AML-193 (cell line): Measurements from ENCODE around the gene ZC3H7A.
A peak's percentile ranks its signal among the peaks of the same experiment; 100 is the strongest.
"Not testable (repeated sequence)": the region's sequence is repeated elsewhere in the genome, so short reads cannot be mapped to it uniquely, and the experiment has no call there.

Source experiments
- DNase-seq, 2 experiments: peaks; one replicate each; lab custom pipeline; 2025; lab: John Stamatoyannopoulos, UW

ZC3H7A gene

GRCh38 chr16:11801481-11802021 lies 4.5 kb upstream of the ZC3H7A start:
- DNase-seq = no peak

- peak; percentile 55 to 57 for DNase-seq
Observed at GRCh38 chr16:11800382-11800718, 3.3 kb upstream of the ZC3H7A start.

DNA sequence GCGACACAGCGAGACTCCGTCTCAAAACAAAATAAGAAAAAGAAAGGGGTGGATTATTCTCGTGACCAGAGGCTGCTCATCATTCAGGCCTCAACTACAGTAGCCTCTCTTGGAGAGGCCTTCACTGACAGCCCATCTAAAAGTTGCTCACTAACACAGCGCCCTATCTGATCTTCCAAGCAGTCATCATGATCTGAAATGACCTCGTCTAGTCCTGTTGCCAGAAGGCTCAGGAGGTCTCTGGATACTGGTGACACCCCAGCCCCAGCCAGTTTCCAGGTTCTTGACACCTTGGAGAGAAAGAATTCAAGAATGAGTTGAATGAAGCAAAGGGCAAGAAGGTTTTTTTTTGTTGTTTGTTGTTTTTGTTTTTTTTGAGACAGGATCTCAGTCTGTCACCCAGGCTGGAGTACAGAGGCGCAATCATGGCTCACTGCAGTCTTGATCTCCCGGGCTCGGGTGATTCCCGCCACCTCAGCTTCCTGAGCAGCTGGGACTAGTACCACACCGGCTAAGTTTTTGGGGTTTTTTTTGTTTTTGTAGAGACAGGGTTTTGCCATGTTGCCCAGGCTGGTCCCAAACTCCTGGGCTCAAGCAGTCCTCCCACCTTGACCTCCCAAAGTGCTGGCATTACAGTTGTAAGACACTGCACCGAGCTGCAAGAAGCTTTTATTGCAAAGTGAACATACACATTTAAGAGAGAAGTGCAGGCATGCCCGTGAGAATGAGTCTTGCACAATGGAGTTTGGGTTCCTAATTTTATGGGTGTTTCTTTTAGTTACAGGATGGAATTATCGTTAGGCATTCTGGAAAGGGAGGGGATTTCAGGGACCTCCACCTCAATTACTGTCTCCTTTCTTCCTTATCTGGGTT lies 2.7 kb upstream of the ZC3H7A start:
- DNase-seq = peak; percentile 55 to 57

DNA sequence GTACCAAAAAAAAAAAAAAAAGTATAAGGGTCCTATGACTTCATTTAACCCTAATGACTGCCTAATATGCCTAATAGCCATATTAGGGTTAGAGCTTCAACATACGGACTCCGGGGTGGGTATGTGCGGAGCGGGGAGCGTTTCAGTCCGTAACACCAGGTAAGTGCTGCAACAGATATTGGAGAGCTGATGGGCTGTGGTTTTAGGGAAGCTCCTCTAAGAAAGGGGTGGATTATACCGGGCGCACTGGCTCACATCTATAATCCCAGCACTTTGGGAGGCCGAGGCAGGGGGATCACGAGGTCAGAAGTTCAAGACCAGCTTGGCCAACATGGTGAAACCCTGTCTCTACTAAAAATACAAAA lies 1.9 kb upstream of the ZC3H7A start:
- DNase-seq = no peak

DNA sequence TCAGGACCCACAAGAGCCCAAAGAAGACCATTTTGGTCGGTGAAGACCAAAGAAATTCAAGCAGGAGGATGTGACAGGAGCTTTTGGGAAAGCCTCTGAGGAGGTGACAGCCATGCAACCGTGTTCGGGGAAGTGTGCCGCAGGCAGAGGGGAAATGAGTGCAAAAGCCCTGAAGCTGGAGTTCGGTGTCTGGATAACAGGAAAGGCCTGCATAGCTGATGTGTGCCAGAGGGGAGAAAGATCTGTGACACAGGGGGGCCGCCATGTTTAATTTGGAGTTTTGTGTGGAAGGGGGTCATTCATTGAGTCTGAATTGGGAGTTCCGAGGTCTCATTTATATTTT lies 870 bp upstream of the ZC3H7A start:
- DNase-seq = no peak

GRCh38 chr16:11796227-11797165 lies 562 bp downstream of the ZC3H7A start:
- DNase-seq = no peak

DNA sequence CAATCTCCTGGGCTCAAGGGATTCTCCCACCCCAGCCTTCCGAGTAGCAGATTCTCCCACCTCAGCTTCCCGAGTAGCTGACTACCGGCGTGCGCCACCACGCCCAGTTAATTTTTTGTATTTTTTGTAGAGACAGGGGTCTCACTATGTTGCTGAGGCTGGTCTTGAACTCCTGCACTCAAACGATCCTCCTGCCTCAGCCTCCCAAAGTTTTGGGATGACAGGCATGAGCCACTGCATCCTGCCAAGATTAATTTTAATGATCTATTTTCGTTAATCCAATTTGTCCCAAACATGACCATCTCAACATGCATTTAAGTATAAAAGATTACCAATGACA lies 1.2 kb downstream of the ZC3H7A start:
- no peak for DNase-seq

- DNase-seq = no peak
Observed at GRCh38 chr16:11794996-11795886, 1.8 kb downstream of the ZC3H7A start.

DNA sequence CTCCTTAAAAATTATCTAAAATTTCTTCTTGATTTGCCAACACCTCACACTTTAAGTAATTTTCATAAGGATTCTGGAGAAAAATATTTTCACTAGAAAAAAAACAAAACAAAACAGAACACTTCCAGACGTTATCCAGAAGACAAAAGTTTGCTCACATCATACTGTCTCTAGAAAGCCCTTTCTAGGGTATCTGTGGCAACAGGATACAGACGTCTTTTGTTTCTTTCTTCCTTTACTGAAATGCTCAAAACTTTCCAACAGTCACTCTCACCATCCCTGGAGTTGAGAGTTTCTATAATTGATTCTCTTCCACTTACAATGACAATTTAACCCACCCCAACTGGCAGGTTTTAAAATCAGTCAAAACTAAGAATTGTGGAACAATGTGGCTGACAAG lies 2.6 kb downstream of the ZC3H7A start:
- no peak for DNase-seq

DNA sequence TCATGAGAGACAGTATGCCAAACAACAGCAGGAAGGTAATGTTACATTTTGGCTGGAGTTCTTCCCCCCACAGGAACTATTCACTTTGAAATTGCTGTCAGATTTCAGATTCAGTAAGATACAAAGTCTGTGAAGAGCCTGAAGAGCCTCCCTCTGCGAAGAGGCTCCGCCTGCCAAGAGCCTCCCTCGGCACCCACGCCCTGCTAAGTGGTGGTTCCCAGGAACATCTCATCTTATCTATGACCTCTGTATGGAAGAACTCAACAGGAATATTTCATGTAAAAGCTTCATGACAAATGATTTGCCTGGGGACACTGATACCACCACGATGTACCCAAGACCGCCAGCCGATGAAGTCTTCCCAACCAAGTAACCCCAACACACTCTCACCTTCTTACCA lies 3.2 kb downstream of the ZC3H7A start:
- no peak for DNase-seq

- DNase-seq = no peak
Observed at GRCh38 chr16:11792410-11793241, 4.4 kb downstream of the ZC3H7A start.

DNA sequence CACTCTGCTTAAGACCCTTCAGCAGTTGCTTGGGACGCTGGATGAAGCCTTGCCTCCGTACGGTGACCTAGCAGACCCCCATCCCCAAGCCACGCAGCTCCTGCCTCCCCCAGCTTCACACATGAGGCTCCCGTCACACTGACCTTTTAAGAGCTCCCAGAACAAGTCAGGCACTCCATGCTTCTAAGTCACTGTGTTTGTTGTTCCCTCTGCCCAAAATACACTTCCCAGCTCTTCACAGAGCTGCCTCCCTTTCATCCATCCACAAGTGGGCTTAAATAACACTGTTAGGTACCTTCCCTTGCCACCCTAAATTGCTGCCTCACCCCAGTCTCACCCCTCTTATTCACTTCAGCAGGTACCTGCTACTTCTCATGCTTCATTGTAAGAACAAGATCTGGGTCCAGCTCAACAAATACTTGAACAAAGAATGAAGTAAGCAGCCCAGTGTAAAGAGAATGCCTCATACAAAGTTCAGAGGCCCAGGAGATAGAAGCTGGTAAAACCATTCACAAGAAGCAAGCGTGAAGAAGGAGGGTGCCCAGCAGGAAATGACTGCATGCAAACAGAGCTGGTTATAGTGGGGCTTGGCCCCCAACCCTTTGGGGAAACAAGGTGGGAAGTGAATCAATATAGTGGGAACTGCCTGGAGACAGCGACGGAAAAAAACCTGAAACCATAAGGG lies 5.8 kb downstream of the ZC3H7A start:
- no peak for DNase-seq

- DNase-seq = no peak
Observed at GRCh38 chr16:11788914-11789313, 8.1 kb downstream of the ZC3H7A start.

- DNase-seq = not testable (repeated sequence)
Observed at GRCh38 chr16:11784980-11785599, 12.0 kb downstream of the ZC3H7A start.

GRCh38 chr16:11784381-11784780 lies 12.7 kb downstream of the ZC3H7A start:
- DNase-seq = not testable (repeated sequence)

GRCh38 chr16:11784038-11784369 lies 13.1 kb downstream of the ZC3H7A start:
- DNase-seq = no peak

DNA sequence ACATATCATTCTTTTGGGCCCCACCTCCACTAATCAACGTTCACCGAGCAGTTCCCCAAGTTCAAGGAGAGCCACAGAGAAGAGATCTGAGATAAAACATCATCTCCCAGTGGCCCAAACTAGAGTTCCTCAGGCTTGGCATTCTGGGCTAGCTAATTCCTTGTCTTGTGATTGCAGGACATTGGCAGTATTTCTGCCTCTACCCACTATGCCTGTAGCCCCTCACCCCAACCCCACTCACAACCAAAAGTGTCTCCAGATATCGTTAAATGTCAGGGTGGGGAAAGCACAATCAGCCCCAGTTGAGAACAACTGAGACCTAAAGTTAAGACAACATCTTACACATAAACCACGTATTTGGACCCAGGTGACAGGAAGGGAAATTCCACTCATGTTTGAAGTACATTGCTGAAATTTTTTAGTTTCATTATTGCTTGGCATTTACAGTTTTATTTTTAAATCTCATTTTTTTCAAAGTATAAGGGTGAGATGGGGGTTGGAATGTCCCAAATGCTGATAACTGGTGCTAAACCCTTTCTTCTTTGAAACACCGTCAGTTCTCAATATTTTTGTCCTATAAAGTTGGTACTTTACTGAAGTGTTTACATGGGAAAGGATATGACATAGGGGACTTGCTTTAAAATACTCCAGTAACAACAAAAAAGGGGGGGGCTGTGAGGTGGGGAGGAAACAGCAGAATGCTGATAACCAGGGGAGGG lies 13.6 kb downstream of the ZC3H7A start:
- no peak for DNase-seq

GRCh38 chr16:11781773-11782172 lies 15.3 kb downstream of the ZC3H7A start:
- DNase-seq = no peak

DNA sequence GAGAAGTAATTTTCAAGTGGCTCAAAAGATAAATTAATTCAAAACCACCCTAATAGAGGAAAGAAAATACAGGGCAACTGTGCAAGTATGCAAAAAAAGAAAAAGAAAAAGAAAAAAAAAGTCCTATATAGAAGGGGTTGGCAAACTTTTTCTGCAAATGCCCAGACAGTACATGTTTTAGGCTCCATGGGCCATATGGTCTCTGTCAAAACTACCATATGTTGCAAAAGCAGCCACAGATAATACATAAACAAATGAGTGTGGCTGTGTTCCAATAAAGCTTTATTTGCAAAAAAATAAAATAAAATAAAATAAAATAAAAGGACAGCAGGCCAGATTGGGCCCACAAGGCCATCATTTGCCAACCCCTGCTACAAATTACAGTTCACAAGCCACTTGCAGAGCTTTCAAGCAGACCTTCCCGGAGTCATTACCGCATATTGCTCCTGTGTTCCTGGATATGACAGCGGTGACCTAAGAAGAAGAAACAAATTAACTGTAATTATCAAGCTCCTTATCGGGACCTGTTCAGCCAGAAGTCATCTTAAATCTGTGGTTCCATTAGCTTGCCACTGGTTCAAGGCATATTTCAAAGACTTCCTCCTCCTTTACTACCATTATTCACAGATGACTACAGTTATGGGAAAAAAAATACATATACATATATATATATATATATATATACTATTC lies 15.9 kb downstream of the ZC3H7A start:
- no peak for DNase-seq
